Neural progenitor cell (in vitro differentiated cells): ENCODE measurements around the gene RASEF. TPM values are rescaled to one million over a fixed set of nuclear protein-coding genes. Genes with fewer than 3 reads are reported as not detected.

Experiments used
- DNase-seq: peaks from one replicate; pipeline ENCODE4 v3.0.0-alpha.2; 2016; ENCODE audit warnings: low spot score
- H2AFZ ChIP-seq: fragments of 200-600 bp; sonication (generic); replicated peaks from 2 replicates; pipeline ENCODE4 v1.6.1; 2016; ENCODE audit warnings: antibody characterized with exemption
- H3F3A ChIP-seq: fragments of 200-600 bp; sonication (generic); 2 replicates; pipeline ENCODE4 v1.6.1; 2016; ENCODE audit warnings: antibody characterized with exemption, low read depth
- H3K27ac ChIP-seq: fragments of 200-600 bp; sonication (generic); 2 replicates; pipeline ENCODE4 v1.5.1; 2016; ENCODE audit warnings: mild to moderate bottlenecking
- H3K27me3 ChIP-seq: fragments of 200-600 bp; sonication (generic); 2 replicates; pipeline ENCODE4 v1.6.1; 2016; ENCODE audit warnings: mild to moderate bottlenecking, moderate library complexity
- H3K36me3 ChIP-seq: fragments of 200-600 bp; sonication (generic); 2 replicates; pipeline ENCODE4 v1.5.1; 2016
- H3K4me1 ChIP-seq: fragments of 200-600 bp; sonication (generic); 2 replicates; pipeline ENCODE4 v1.6.1; 2016; ENCODE audit warnings: mixed run types
- H3K4me2 ChIP-seq: fragments of 200-600 bp; sonication (generic); 2 replicates; pipeline ENCODE4 v1.6.1; 2016
- H3K4me3 ChIP-seq: fragments of 200-600 bp; sonication (generic); 2 replicates; pipeline ENCODE4 v1.5.1; 2016
- H3K79me2 ChIP-seq: fragments of 200-600 bp; sonication (generic); 2 replicates; pipeline ENCODE4 v1.6.1; 2016; ENCODE audit warnings: low read depth
- H3K9ac ChIP-seq: fragments of 200-600 bp; sonication (generic); 2 replicates; pipeline ENCODE4 v1.6.1; 2016
- H3K9me3 ChIP-seq: fragments of 200-600 bp; sonication (generic); 2 replicates; pipeline ENCODE4 v1.5.1; 2016; ENCODE audit warnings: low read depth
- H4K20me1 ChIP-seq: fragments of 200-600 bp; sonication (generic); 2 replicates; pipeline ENCODE4 v1.6.1; 2016; ENCODE audit warnings: low read depth
- H3K27ac Mint-ChIP-seq: 3 replicates; pipeline ENCODE4 v1.8.0; 2021; ENCODE audit warnings: mixed read lengths
- H3K27me3 Mint-ChIP-seq: 2 replicates; pipeline ENCODE4 v1.8.0; 2022; ENCODE audit warnings: low read depth, mild to moderate bottlenecking, inconsistent platforms, moderate library complexity, mixed read lengths; ENCODE audit not compliant: insufficient read depth
- H3K36me3 Mint-ChIP-seq: 3 replicates; pipeline ENCODE4 v1.8.0; 2021; ENCODE audit warnings: mixed read lengths
- H3K4me1 Mint-ChIP-seq: 3 replicates; pipeline ENCODE4 v1.8.0; 2021; ENCODE audit warnings: mixed read lengths
- H3K4me3 Mint-ChIP-seq: 3 replicates; pipeline ENCODE4 v1.8.0; 2021; ENCODE audit warnings: mild to moderate bottlenecking, moderate library complexity, mixed read lengths
- H3K9me3 Mint-ChIP-seq: 3 replicates; pipeline ENCODE4 v1.8.0; 2020; ENCODE audit warnings: mixed read lengths
- EZH2 ChIP-seq: fragments of 200-600 bp; sonication (generic); IDR thresholded peaks from 2 replicates; pipeline ENCODE4 v1.6.1; 2017; ENCODE audit warnings: antibody characterized with exemption, mild to moderate bottlenecking, moderate library complexity
- EZH2phosphoT487 ChIP-seq: fragments of 200-600 bp; sonication (generic); IDR thresholded peaks from 2 replicates; pipeline ENCODE4 v1.6.1; 2017; ENCODE audit warnings: antibody characterized with exemption
- total RNA-seq: library from RNA; depleted of rRNA; stranded (reverse); fragments of >200 nt; gene quantifications from 2 replicates; pipeline ENCODE4 v1.2.3, GENCODE V29; 2015; ENCODE audit warnings: low replicate concordance
- TF ChIP-seq, protein P1 (sequence below): fragments of 200-600 bp; sonication (generic); IDR thresholded peaks from 2 replicates; pipeline ENCODE4 v1.5.1; 2017; ENCODE audit warnings: antibody characterized with exemption, mild to moderate bottlenecking

Gene RASEF
- total RNA-seq, 1 donor from 2014 or later = 0.21 TPM

DNA sequence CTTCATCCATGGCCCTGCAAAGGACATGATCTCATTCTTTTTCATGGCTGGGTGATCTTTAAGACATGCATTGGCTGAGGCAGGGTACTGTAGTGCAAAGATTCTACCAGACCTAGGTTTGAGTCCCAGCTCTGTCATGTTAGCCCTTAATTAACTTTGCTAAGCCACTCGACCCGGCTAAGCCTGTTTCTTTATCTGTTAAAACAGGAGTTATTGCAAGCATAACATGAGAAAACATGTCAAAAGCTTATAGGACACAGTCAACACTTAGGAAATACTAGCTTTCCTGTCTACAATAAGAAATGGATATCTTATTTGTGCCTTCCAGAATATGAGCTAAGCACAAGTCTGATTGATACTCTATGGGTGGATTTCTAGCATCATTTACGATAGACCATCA is 92.6 kb downstream of the RASEF start:
- Histone ChIP-seq H3K36me3 (no peaks in the 10 kb centered on the region), H3K4me1 (no peaks in the 10 kb centered on the region), H3F3A (no peaks in the 10 kb centered on the region), H4K20me1 (no peaks in the 10 kb centered on the region), H3K27me3 (no peaks in the 10 kb centered on the region), H3K4me3 (no peak overlapping the region), H3K4me2 (no peak overlapping the region), H2AFZ (no peak overlapping the region), H3K9me3 (no peaks in the 10 kb centered on the region), H3K27ac (no peak overlapping the region), H3K79me2 (no peaks in the 10 kb centered on the region), H3K9ac (no peak overlapping the region)
- Mint-ChIP-seq H3K9me3 (no peaks in the 10 kb centered on the region), H3K27ac (no peak overlapping the region), H3K27me3 (peaks cover 6% of the 10 kb centered on the region), H3K36me3 (no peaks in the 10 kb centered on the region), H3K4me1 (no peaks in the 10 kb centered on the region), H3K4me3 (no peak overlapping the region)
- DNase-seq = no peak
- TF ChIP-seq EZH2phosphoT487 (no peak), EZH2 (no peak)
- TF ChIP-seq, protein P1, sequence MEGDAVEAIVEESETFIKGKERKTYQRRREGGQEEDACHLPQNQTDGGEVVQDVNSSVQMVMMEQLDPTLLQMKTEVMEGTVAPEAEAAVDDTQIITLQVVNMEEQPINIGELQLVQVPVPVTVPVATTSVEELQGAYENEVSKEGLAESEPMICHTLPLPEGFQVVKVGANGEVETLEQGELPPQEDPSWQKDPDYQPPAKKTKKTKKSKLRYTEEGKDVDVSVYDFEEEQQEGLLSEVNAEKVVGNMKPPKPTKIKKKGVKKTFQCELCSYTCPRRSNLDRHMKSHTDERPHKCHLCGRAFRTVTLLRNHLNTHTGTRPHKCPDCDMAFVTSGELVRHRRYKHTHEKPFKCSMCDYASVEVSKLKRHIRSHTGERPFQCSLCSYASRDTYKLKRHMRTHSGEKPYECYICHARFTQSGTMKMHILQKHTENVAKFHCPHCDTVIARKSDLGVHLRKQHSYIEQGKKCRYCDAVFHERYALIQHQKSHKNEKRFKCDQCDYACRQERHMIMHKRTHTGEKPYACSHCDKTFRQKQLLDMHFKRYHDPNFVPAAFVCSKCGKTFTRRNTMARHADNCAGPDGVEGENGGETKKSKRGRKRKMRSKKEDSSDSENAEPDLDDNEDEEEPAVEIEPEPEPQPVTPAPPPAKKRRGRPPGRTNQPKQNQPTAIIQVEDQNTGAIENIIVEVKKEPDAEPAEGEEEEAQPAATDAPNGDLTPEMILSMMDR = no peak

DNA sequence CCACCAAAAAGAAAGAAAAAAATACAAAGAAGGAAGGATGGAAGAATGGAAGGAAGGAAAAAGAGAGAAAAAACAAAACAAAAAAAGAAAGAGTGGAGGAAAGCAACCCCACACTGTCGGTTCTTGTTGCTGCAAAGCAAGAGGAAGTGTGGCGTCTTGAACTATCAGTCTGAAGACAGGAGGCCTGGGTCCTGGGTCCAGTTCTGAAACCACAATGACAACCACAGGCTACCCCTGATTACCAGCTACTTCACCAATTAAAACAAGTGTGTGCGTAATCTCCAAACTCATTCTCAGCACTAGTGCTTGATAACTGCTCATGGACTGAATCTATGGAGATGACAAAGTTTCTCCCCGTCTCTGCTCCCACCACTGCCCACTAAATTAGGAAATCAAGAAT is 93.7 kb downstream of the RASEF start:
- Histone ChIP-seq H3K27me3 (no peaks in the 10 kb centered on the region), H3K4me3 (no peak overlapping the region), H3K27ac (no peak overlapping the region), H3K79me2 (no peaks in the 10 kb centered on the region), H3K9ac (no peak overlapping the region), H3K36me3 (no peaks in the 10 kb centered on the region), H3K9me3 (no peaks in the 10 kb centered on the region), H4K20me1 (no peaks in the 10 kb centered on the region), H3F3A (no peaks in the 10 kb centered on the region), H2AFZ (no peak overlapping the region), H3K4me1 (no peaks in the 10 kb centered on the region), H3K4me2 (no peak overlapping the region)
- H3K9me3 Mint-ChIP-seq = no peaks in the 10 kb centered on the region
- H3K4me3 Mint-ChIP-seq = no peak overlapping the region
- DNase-seq = no peak
- TF ChIP-seq EZH2phosphoT487 (no peak), EZH2 (no peak)
- TF ChIP-seq, protein P1 = no peak
- H3K27ac Mint-ChIP-seq = no peak overlapping the region
- H3K4me1 Mint-ChIP-seq = no peaks in the 10 kb centered on the region
- H3K27me3 Mint-ChIP-seq = peaks cover 6% of the 10 kb centered on the region
- no peaks in the 10 kb centered on the region for H3K36me3 Mint-ChIP-seq

DNA sequence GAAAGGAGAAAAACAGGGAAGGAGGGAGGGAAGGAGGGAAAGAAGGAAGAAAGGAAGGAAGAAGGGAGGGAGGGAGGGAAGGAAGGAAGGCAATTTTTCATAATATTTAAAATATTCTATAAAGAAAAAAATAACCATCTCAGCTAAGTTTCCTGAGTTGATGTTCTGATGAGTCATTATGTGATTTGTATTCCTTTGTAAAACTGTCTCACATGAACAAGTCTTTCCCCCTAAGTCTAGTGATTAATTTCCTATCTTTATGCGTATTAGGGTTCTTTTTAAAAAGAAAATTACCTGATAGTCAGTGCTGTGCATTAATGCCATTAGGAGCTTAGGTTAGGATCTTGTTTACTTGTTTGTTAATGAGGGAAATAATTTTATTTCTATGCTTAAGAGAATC is 94.1 kb downstream of the RASEF start:
- DNase-seq = no peak
- Histone ChIP-seq H3K27me3 (no peaks in the 10 kb centered on the region), H3K27ac (no peak overlapping the region), H4K20me1 (no peaks in the 10 kb centered on the region), H3K9me3 (no peaks in the 10 kb centered on the region), H2AFZ (no peak overlapping the region), H3K4me1 (no peaks in the 10 kb centered on the region), H3F3A (no peaks in the 10 kb centered on the region), H3K9ac (no peak overlapping the region), H3K79me2 (no peaks in the 10 kb centered on the region), H3K4me2 (no peak overlapping the region), H3K36me3 (no peaks in the 10 kb centered on the region), H3K4me3 (no peak overlapping the region)
- Mint-ChIP-seq H3K9me3 (no peaks in the 10 kb centered on the region), H3K4me1 (no peaks in the 10 kb centered on the region), H3K4me3 (no peak overlapping the region), H3K27ac (no peak overlapping the region), H3K36me3 (no peaks in the 10 kb centered on the region), H3K27me3 (peaks cover 6% of the 10 kb centered on the region)
- TF ChIP-seq EZH2 (no peak), EZH2phosphoT487 (no peak)

DNA sequence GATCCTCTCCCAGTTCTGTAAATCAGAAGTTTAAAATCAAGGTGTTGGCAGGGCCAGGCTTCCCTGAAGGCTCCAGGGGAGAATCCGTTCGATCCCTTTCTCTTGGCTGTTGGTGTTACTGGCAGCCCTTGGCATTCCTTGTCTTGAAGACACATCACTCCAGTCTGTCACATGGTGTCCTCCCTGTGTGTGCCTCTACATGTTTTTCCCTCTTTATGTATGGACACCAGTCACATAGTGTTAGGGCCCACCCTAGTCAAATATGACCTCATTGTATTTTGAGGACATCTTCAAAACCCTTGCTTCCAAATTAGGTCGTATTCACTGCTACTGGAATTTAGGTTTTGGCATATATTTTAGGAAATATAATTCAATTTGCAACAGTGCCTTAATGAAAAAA is 94.6 kb downstream of the RASEF start:
- Histone ChIP-seq H3K27me3 (no peaks in the 10 kb centered on the region), H2AFZ (no peak overlapping the region), H3K36me3 (no peaks in the 10 kb centered on the region), H3F3A (no peaks in the 10 kb centered on the region), H3K4me3 (no peak overlapping the region), H4K20me1 (no peaks in the 10 kb centered on the region), H3K9ac (no peak overlapping the region), H3K27ac (no peak overlapping the region), H3K9me3 (no peaks in the 10 kb centered on the region), H3K4me2 (no peak overlapping the region), H3K79me2 (no peaks in the 10 kb centered on the region), H3K4me1 (no peaks in the 10 kb centered on the region)
- TF ChIP-seq EZH2phosphoT487 (no peak), EZH2 (no peak)
- no peaks in the 10 kb centered on the region for H3K9me3 Mint-ChIP-seq
- no peak overlapping the region for H3K27ac Mint-ChIP-seq
- peaks cover 6% of the 10 kb centered on the region for H3K27me3 Mint-ChIP-seq
- H3K4me1 Mint-ChIP-seq = no peaks in the 10 kb centered on the region
- no peak overlapping the region for H3K4me3 Mint-ChIP-seq
- H3K36me3 Mint-ChIP-seq = no peaks in the 10 kb centered on the region
- DNase-seq = no peak
